HepG2 (cell line): ENCODE results near the gene CAPN13.

Experiments
- BHLHE40 ChIP-seq: IDR thresholded peaks from 2 replicates; pipeline ENCODE4 v1.6.1; 2011; ENCODE audit warnings: low read length, improper control_type of control experiment
- MEF2D ChIP-seq: sonication (generic); formaldehyde crosslinking; IDR thresholded peaks from 2 replicates; pipeline ENCODE4 v1.5.1; 2020; ENCODE audit warnings: mild to moderate bottlenecking, missing genetic modification reagents
- NCOA1 ChIP-seq: sonication (generic); formaldehyde crosslinking; IDR thresholded peaks from 2 replicates; pipeline ENCODE4 v1.9.0; 2021; ENCODE audit warnings: missing genetic modification reagents
- TBL1XR1 ChIP-seq: fragments of 150-350 bp; IDR thresholded peaks from 2 replicates; pipeline ENCODE4 v1.6.1; 2014; ENCODE audit warnings: borderline replicate concordance, low read length; ENCODE audit not compliant: partially characterized antibody
- TGIF2 ChIP-seq: IDR thresholded peaks from 2 replicates; pipeline ENCODE4 v1.6.1; 2016; ENCODE audit warnings: control low read depth, missing compliant biosample characterization

DNA sequence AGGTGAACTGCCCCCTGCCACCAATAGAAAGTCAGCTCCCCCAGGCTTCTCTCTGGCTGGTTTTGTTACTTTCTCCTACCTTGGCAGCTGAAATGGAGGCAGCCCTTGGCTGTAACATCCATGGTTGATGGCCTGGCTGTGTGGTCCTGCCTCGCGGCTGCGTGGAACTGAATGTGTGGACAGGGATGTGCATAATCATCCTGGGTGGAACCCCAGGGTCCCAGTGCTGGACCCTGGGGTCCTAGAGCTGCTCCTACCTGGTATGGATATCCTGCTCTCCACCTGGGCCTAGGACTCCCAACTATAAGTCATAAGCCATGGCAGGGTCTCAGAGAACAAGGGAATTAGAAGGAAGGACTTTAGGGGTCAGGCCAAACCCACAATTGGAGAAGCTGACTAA lies 93.5 kb downstream of the CAPN13 start:
- TF ChIP-seq TGIF2 (CRISPR knock-in tag) (no peak), MEF2D (CRISPR knock-in tag) (no peak), TBL1XR1 (no peak), NCOA1 (CRISPR knock-in tag) (no peak), BHLHE40 (no peak)
